NCI-H526 treated with DMSO at 0.1 percent for 48 hours (cell line): ENCODE data around the gene HBD.
"Not testable (repeated sequence)": the region's sequence is repeated elsewhere in the genome, so short reads cannot be mapped to it uniquely, and the experiment has no call there.

Experiments used
- DNase-seq: peaks from one replicate; lab custom pipeline; 2025; lab: John Stamatoyannopoulos, UW

HBD gene

DNA sequence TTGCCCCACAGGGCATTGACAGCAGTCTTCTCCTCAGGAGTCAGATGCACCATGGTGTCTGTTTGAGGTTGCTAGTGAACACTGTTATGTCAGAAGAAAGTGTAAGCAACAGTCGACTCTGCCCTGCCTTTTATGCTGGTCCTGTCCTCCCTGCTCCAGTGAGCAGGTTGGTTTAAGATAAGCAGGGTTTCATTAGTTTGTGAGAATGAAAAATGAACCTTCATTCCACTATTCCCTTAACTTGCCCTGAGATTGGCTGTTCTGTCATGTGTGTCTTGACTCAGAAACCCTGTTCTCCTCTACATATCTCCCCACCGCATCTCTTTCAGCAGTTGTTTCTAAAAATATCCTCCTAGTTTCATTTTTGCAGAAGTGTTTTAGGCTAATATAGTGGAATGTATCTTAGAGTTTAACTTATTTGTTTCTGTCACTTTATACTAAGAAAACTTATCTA is at the start of gene HBD:
TSS of gene HBD (minus strand) at position 103 of the 454 bp plus-strand sequence. CDS start at position 53, 50 bp downstream.
- no peak for DNase-seq

DNA sequence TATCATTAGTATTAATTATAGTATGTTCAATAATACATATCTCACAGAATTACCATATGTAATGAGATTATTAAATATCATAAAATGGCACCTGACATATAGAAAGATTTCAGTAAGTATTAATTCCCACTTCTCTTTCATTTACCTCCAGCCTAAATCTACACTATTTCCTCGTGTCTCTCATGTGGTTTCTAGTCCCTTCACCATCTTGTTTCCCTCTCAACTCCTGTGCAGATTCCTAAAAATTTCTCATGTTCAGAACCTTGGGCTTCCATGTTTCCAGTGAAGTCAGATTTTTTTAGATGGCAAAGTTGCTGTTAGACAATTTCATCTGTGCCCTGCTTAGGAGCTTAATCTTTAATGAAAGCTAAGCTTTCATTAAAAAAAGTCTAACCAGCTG is 49.6 kb upstream of the HBD start:
- no peak for DNase-seq

DNA sequence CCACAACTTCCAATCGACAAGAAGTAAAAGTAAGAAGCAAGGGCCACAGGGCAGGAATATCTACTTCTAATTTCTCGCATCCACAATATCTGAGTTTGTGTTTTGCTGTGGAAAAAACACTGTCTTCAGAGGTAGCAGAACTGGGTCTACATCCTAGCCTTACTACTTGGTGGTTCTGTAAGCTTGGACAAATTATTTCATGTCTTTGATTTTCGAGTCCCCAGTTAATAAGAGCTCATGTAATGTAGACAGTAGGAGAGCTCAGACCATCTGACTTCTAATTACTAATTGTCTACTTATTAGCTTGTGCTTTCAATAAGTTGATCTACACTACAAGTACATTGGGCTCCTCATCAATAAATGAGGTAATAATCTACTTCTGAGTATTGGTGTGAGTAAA is 48.8 kb upstream of the HBD start:
- DNase-seq = no peak

DNA sequence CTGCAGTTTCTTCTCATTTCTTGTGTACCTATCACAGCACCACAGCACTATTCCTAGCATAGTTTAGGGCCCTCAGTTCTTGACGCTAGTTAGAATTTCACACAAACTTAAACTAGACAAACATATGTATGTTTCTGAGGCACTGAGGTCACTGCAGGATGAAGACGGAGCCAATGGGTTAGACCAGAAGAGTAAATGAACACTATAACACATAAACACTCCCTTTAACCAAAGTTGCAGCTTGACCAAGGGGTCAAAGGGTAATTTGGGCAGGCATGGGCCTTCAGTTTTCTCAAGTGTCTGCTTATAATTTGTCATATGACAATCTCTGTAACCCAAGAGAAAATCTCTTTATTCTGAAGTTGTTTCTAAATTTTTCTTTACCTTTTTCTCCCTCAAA is 48.3 kb upstream of the HBD start:
- DNase-seq = no peak

DNA sequence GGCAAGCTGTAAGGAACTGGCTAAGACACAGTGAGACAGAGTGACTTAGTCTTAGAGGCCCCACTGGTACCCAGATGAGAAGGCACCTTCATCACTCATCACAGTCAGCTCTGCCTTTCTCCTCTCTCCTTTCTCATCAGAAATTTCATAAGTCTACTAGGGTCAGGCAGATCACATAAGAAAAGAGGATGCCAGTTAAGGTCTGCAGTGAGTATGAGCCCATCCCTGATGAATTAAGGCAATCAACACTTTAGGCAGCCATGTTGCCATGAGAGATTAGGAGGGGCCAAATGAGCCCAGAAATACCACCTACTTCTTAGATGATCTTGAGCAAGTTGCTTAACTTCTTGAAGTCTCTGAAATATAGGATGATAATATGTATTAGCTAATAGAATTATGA is 47.3 kb upstream of the HBD start:
- no peak for DNase-seq

DNA sequence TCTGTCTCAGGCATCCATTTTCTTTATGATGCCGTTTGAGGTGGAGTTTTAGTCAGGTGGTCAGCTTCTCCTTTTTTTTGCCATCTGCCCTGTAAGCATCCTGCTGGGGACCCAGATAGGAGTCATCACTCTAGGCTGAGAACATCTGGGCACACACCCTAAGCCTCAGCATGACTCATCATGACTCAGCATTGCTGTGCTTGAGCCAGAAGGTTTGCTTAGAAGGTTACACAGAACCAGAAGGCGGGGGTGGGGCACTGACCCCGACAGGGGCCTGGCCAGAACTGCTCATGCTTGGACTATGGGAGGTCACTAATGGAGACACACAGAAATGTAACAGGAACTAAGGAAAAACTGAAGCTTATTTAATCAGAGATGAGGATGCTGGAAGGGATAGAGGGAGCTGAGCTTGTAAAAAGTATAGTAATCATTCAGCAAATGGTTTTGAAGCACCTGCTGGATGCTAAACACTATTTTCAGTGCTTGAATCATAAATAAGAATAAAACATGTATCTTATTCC is 46.4 kb upstream of the HBD start:
- no peak for DNase-seq

DNA sequence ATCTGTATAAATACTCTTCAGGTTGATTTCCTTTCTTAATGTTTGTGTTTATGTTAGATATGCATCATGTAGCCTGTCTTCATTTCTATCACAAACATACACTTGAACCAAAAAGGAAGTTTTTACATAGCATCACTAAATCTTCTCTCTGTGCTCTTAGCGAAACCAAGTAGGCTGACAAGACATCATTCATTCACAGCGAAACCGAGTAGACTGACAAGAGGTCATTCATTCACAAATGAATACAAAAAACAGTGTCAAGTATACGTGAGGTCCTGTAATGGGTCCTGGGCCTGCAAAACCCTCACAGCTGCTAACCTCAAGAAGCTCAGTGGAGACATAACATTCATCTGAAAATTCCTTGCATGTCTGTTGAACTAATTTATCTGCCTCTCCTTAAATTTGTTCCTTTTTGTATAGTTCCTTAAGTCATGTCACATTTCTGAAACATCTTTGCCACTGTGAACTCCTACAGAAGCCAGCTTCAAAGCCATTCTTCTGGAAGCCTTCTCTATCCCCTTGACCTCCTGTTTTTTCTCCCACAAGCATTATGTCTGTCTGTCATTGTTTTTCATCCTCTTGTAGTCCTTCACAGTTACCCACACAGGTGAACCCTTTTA is 45.3 kb upstream of the HBD start:
- no peak for DNase-seq

DNA sequence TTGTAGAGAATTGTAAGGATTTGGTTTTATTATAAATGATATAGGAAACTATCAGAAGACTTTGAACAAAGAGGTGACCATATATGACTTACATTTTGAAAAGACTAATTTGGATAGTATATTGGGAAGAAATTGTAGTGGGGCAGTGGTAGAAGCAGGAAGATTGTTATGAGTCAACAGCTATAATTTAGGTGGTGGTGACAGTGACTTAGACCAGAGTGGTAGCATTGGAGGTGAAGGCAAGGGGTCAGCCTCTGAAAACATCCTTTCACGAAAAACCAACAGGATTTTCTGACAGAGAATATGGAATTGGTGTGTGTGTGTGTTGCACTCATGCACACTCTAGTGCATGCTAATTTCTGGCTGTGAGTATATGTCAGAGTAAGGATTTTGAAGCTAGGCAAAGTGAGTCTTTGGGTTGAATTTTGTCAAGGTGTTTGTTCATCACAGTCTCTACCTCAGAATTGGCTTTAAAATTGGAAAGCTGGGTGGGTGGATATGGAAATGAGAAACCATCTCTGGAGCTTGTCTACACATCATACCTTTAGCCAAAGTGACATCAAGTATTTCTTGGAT is 43.6 kb upstream of the HBD start:
- DNase-seq = no peak

DNA sequence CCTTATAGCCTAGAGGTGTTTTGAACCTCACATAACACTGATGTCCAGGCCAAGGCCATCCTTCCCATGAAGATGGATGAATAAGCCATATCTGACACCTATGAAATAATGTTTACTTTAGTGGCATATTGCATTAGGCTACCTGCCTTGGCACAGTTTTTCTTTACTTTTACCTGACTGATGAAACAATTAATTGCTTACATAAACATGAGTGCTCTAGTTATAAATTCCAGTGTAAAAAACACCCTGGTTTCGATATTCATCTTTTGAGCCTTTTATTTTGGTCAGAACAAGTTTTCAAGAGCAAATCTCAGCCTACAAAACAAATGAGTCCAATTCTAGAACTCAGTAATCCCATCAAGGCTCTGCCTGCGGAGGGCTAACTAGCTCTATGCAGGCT is 42.4 kb upstream of the HBD start:
- DNase-seq = no peak

DNA sequence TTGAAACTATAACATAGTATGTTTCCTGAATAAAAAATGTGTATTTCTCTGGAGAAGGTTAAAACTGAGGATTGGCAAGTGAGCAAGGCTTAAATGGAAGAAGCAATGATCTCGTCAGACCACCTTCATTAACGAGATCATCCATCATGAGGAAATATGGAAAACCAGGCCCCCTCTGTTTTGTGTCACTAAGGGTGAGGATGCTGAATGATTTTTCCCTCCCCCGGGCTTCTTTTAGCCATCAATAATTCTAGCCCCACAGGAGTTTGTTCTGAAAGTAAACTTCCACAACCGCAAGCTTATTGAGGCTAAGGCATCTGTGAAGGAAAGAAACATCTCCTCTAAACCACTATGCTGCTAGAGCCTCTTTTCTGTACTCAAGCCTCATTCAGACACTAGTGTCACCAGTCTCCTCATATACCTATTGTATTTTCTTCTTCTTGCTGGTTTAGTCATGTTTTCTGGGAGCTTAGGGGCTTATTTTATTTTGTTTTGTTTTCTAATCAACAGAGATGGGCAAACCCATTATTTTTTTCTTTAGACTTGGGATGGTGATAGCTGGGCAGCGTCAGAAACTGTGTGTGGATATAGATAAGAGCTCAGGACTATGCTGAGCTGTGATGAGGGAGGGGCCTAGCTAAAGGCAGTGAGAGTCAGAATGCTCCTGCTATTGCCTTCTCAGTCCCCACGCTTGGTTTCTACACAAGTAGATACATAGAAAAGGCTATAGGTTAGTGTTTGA is 41.3 kb upstream of the HBD start:
- DNase-seq = no peak

DNA sequence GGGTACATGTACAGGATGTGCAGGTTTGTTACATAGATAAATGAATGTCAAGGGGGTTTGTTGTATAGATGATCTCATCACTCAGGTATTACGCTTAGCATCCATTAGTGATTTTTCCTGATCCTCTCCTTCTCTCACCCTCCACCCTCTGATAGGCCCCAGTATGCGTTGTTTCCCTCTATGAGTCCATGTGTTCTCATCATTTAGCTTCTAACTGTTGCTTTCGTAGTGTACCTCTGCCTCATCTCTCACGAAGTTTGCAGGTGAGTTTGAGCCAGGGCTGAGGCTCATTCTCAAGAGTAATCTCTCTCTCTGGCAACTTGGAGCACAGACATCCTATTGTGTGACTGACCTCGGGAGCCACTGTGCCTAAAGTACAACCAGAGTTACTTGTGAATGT is 40.1 kb upstream of the HBD start:
- DNase-seq = no peak

DNA sequence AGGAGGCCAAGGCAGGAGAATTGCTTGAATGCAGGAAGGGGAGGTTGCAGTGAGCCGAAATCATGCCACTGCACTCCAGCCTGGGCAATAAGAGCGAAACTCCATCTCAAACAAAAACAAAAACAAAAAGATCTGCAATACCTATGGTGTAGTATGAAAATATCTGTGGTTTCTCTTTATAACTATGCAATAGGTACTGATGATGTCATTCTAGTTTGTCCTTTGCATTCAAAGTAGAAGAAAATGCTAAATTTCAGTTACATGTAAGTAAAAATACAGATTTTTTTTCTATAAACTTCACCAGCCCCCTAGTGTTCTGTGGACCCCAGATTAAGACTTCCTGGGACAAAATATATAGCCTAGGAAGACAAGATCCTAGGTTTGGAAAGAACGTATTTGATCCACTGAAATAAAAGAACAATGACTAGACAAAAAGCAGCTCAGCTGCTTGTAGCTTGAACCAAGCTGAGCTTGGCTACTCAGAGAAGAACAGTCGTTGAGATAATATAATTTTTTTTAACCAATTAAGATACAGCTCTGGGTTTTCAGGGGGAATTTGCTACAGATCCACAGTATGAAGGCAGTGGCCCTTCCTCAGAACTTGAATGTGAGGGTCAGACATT is 38.2 kb upstream of the HBD start:
- no peak for DNase-seq

DNA sequence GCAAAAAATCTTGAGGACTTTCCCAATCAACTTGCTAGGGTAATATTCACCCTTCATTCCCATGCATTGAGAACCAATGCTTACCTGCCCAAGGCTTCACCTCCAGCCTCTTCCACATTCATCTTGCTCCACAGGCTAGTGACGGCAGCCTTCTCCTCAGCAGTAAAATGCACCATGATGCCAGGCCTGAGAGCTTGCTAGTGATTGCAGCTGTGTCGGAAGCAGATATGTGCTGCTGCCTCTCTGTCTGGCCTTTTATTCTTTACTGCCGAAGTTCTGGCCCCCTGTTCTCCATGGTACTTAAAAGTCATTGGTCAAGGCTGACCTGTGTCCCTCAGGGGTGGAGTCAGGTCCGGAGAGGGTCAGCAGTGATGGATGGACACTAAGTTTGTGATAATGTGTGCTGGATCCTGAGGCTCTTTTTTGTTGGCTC is 35.4 kb upstream of the HBD start, which contains the start of gene HBE1:
TSS of gene HBE1 (minus strand) at position 231 of the 433 bp plus-strand sequence. CDS start at position 176, 55 bp downstream.
- no peak for DNase-seq

DNA sequence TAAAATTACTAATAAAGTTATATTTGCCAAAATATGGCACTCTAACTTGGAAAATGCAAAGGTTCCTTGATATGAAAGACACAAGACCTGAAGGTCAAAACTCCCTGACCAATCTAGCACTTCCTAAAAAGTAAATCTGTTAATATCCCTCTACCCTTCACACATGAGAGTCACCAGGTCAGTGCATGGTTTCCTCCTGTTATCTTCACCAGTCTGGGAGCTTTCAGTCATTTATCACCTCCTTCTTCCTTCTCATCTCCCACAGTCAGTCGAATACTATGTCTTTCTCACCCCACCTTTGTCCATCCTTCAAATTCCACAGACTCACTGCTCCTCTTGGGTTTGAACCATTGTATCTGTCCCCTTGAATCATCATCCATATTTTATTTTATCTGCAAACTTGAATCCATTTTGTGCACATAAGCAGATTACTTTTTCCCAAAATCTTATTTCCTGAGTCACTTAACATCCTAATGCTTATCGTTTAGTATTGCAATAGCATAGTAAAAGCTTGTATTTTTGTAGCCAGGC is 32.8 kb upstream of the HBD start:
- DNase-seq = no peak

DNA sequence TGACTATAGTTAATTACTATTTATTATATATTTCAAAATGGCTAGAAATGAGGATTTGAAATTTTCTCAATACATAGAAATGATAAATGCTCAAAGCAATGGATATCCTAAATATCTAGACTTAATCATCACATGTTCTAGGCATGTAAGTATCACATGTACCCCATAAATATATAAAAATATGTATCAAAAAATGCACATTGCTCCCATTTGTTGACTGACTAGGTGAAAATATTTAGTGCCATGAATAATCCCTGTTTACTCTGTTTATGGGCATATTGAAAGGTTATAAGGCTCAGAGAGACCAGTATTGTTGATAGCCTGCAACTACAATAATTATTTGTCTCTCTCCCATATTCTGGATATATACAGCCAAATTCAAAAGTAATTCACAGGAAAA is 32.3 kb upstream of the HBD start:
- DNase-seq = no peak

DNA sequence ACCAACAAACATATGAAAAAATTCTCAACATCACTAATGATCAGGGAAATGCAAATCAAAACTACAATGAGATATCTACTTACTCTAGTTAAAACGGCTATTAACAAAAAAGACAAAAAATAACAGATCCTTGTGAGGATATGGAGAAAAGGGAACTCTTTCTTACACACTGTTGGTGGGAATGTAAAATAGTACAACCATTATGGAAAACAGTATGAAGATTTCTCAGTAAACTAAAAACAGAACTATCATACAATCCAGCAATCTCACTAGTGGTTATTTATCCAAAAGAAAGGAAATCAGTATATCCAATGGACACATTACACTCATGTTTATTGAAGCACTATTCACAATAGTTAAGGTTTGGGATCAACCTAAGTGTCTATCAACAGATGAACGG is 31.5 kb upstream of the HBD start:
- no peak for DNase-seq

DNA sequence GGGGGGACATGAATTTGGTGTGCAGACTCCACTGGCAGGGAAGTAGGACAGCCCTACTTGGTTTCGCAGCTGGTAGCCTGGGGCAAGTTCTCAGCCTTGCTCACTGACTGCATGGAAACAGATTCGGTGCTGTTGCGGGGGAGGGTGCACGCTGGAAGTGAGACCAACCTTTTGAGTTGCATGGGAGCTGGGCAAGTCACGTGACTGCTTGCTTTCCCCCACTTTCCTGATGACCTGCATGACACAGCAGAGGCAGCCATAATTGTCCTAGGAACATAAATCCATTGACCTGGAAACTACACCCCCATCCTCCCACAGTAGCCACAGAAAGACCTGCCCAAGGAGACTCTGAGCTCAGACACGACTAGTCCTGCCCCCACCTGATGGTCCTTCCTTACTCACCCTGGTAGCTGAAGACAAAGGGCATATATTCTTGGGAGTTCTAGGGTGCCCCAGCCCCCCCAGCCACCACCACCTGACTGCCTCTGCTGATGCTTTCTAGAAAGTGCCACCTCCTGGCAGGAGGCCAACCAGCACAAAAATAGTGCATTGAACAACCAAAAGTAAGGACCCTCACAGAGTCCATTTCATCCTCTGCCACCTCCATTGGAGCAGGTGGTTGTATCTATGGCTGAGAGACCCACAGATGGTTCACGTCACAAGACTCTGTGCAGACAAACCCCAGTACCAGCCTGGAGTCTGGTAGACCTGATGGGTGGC is 24.4 kb upstream of the HBD start:
- no peak for DNase-seq

DNA sequence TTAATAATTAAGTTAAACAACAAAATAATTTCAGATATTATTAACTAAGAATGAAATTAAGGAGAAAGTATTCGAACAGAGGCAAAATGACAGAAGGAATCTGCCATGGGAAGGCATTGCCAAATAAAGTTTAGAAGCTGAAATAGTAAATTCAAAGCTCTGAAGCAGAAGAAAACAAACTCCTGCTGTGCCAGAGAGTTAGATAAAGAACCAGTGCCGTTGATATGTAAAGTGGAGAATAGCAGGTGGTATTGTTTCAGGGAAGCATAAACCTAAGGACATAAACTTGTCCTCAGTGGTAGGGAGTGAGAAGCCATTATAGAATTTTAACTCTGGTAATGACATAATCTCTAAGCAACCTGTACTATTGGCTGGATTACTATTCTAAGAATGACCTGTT is 23.0 kb upstream of the HBD start:
- no peak for DNase-seq

DNA sequence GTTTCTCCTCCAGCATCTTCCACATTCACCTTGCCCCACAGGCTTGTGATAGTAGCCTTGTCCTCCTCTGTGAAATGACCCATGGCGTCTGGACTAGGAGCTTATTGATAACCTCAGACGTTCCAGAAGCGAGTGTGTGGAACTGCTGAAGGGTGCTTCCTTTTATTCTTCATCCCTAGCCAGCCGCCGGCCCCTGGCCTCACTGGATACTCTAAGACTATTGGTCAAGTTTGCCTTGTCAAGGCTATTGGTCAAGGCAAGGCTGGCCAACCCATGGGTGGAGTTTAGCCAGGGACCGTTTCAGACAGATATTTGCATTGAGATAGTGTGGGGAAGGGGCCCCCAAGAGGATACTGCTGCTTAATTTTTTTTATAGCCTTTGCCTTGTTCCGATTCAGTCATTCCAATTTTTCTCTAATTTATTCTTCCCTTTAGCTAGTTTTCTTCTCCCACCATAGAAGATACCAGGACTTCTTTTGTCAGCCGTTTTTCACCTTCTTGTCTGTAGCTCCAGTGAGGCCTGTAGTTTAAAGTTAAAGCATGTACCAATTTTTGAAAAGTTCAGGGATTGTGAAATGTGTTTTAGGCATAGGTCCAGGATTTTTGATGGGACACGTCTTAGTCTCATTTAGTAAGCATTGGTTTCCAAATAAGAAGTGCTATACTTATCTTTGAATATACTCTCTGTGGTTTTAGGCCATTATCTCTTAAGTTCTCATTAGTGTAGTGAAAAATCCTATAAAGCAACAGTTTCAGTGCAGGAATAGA is 20.5 kb upstream of the HBD start, which contains the start of gene HBG2:
TSS of gene HBG2 (minus strand) at position 136 of the 768 bp plus-strand sequence. CDS start at position 83, 53 bp downstream.
- DNase-seq = not testable (repeated sequence)

DNA sequence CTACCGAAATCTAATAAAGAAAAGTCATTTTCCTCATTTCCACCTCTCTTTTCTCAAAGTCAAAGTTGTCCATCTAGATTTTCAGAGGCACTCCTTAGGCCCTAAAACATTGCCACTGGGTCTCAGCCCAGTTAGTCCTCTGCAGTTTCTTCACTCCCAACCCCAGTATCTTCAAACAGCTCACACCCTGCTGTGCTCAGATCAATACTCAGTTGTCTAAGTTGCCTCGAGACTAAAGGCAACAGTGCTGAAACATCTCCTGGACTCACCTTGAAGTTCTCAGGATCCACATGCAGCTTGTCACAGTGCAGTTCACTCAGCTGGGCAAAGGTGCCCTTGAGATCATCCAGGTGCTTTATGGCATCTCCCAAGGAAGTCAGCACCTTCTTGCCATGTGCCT is 19.7 kb upstream of the HBD start:
- not testable (repeated sequence) for DNase-seq

DNA sequence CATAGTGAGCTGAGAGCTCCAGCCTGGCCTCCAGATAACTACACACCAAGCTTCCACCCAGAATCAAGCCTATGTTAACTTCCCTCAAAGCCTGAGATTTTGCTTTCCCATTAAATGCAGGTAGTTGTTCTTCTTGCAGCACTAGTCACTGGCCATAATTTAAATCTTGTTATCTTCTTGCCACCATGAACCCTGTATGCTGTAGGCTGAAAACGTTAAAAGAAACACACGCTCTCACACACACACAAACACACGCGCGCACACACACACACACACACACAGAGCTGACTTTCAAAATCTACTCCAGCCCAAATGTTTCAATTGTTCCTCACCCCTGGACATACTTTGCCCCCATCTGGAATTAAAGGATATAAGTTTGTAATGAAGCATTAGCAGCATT is 19.2 kb upstream of the HBD start:
- not testable (repeated sequence) for DNase-seq
